ENCODE data around the gene KCNE4.

The KCNE4 gene

GRCh38 chr2:223096235-223096970 is 44.4 kb downstream of the KCNE4 start:
- TF ChIP-seq TEAD4 (IDR thresholded peaks at IDR 0.05) (no peak), EP300 (IDR thresholded peaks at IDR 0.05; ENCODE audit: borderline replicate concordance) (no peak)

DNA sequence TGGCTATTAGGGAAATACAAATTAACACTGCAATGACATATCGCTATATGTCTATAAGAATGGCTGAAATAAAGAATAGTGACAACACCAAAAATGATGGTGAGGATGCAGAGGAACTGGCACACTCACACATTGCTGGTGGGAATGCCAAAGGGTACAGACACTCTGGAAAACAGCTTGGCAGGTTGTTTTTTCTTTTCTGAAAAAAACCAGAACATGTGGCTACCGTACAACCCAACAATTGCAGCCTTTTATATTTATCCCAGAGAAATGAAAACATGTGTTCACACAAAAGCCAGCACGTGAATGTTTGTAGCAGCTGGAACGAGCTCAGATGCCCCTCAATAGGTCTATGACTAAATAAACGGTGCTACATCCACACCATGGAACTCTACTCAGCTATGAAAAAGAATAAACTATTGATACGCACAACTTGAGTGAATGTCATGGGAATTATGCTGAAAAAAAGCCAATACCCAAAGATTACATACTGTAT is 45.9 kb downstream of the KCNE4 start:
- no peak for TF ChIP-seq ZBTB7A (IDR thresholded peaks at IDR 0.05; ENCODE audit: low read depth)
- TF ChIP-seq NFIC (IDR thresholded peaks at IDR 0.05) = no peak
- TF ChIP-seq TAF1 (IDR thresholded peaks at IDR 0.05; ENCODE audit: low read depth) = no peak
- no peak for TF ChIP-seq CREB1 (IDR thresholded peaks at IDR 0.05; ENCODE audit: low read depth)
- no peak for TF ChIP-seq REST (IDR thresholded peaks at IDR 0.05; ENCODE audit: low read depth)

GRCh38 chr2:223099561-223099960 is 47.6 kb downstream of the KCNE4 start:
- TF ChIP-seq ZBTB7A (IDR thresholded peaks at IDR 0.05; ENCODE audit: low read depth) (no peak), CEBPB (IDR thresholded peaks at IDR 0.05) (no peak), FOXM1 (IDR thresholded peaks at IDR 0.05; ENCODE audit: borderline replicate concordance, low read depth) (no peak), YY1 (IDR thresholded peaks at IDR 0.05; ENCODE audit: low read depth) (no peak), USF1 (IDR thresholded peaks at IDR 0.05) (no peak), REST (IDR thresholded peaks at IDR 0.05; ENCODE audit: low read depth) (no peak), CREB1 (IDR thresholded peaks at IDR 0.05; ENCODE audit: low read depth) (no peak), EGR1 (IDR thresholded peaks at IDR 0.05) (no peak), TCF12 (IDR thresholded peaks at IDR 0.05; ENCODE audit: low read depth) (no peak), TEAD4 (IDR thresholded peaks at IDR 0.05) (no peak), NFIC (IDR thresholded peaks at IDR 0.05) (no peak), RAD21 (IDR thresholded peaks at IDR 0.05; ENCODE audit: low read depth) (no peak), TAF1 (IDR thresholded peaks at IDR 0.05; ENCODE audit: low read depth) (no peak), EP300 (IDR thresholded peaks at IDR 0.05; ENCODE audit: borderline replicate concordance) (no peak)
- TF ChIP-seq, protein P1, sequence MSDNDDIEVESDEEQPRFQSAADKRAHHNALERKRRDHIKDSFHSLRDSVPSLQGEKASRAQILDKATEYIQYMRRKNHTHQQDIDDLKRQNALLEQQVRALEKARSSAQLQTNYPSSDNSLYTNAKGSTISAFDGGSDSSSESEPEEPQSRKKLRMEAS (IDR thresholded peaks at IDR 0.05) = no peak

- TF ChIP-seq YY1 (IDR thresholded peaks at IDR 0.05; ENCODE audit: low read depth) = no peak
- TF ChIP-seq, protein P1 (IDR thresholded peaks at IDR 0.05) = no peak
- TF ChIP-seq FOXM1 (IDR thresholded peaks at IDR 0.05; ENCODE audit: borderline replicate concordance, low read depth) = no peak
- TF ChIP-seq EP300 (IDR thresholded peaks at IDR 0.05; ENCODE audit: borderline replicate concordance) = no peak
- TF ChIP-seq TEAD4 (IDR thresholded peaks at IDR 0.05) = no peak
- no peak for TF ChIP-seq TCF12 (IDR thresholded peaks at IDR 0.05; ENCODE audit: low read depth)
- TF ChIP-seq RAD21 (IDR thresholded peaks at IDR 0.05; ENCODE audit: low read depth) = no peak
- no peak for TF ChIP-seq TAF1 (IDR thresholded peaks at IDR 0.05; ENCODE audit: low read depth)
- TF ChIP-seq CREB1 (IDR thresholded peaks at IDR 0.05; ENCODE audit: low read depth) = no peak
- TF ChIP-seq CEBPB (IDR thresholded peaks at IDR 0.05) = no peak
- TF ChIP-seq EGR1 (IDR thresholded peaks at IDR 0.05) = no peak
- TF ChIP-seq ZBTB7A (IDR thresholded peaks at IDR 0.05; ENCODE audit: low read depth) = no peak
- no peak for TF ChIP-seq REST (IDR thresholded peaks at IDR 0.05; ENCODE audit: low read depth)
- TF ChIP-seq NFIC (IDR thresholded peaks at IDR 0.05) = no peak
- TF ChIP-seq USF1 (IDR thresholded peaks at IDR 0.05) = no peak
Measured at GRCh38 chr2:223100061-223100511, 48.1 kb downstream of the KCNE4 start.

Measured in Ishikawa (cell line).